ENCODE measurements around the gene DFFB.

Gene DFFB

DNA sequence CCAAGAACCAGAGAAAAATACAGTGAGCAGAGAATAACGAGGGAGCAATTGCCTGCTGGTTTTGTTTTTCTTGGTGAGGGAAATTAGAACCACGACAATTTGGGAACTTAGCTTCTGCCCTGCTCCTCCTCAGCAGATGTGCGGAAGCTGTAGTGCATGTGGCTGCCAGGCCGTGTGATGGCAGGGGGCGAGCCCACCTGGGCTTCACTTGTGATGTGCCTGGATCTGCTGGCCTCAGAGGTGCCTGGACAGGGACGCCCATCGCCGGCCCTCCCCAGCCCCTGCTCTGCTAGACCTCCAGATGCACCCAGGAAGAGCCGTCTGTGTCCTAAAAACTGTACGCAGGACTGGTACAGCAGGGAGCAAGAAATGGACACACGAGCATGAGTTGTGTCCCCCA, 71.3 kb downstream of the DFFB start:
- H3K27ac ChIP-seq: no peak overlapping the region
- TF ChIP-seq ZFX (IDR thresholded peaks at IDR 0.05): no peak
- TF ChIP-seq, protein P1, sequence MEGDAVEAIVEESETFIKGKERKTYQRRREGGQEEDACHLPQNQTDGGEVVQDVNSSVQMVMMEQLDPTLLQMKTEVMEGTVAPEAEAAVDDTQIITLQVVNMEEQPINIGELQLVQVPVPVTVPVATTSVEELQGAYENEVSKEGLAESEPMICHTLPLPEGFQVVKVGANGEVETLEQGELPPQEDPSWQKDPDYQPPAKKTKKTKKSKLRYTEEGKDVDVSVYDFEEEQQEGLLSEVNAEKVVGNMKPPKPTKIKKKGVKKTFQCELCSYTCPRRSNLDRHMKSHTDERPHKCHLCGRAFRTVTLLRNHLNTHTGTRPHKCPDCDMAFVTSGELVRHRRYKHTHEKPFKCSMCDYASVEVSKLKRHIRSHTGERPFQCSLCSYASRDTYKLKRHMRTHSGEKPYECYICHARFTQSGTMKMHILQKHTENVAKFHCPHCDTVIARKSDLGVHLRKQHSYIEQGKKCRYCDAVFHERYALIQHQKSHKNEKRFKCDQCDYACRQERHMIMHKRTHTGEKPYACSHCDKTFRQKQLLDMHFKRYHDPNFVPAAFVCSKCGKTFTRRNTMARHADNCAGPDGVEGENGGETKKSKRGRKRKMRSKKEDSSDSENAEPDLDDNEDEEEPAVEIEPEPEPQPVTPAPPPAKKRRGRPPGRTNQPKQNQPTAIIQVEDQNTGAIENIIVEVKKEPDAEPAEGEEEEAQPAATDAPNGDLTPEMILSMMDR (conservative IDR thresholded peaks at IDR 0.05): no peak

DNA sequence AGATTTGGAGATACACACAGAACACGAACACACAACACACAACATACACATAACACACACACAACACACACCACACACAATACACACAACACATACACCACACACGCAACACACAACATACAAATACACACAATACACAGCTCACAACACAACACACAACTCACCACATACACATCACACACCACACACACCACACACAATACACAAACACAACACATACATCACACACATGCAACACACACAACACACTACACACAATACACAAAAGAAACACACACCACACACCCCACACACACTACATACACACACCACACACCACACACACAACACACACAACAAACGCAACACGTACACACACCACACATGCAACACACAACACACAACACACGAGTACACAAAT, 71.8 kb downstream of the DFFB start:
- TF ChIP-seq, protein P1 (conservative IDR thresholded peaks at IDR 0.05): no peak
- no peak for TF ChIP-seq ZFX (IDR thresholded peaks at IDR 0.05)
- no peak overlapping the region for H3K27ac ChIP-seq

DNA sequence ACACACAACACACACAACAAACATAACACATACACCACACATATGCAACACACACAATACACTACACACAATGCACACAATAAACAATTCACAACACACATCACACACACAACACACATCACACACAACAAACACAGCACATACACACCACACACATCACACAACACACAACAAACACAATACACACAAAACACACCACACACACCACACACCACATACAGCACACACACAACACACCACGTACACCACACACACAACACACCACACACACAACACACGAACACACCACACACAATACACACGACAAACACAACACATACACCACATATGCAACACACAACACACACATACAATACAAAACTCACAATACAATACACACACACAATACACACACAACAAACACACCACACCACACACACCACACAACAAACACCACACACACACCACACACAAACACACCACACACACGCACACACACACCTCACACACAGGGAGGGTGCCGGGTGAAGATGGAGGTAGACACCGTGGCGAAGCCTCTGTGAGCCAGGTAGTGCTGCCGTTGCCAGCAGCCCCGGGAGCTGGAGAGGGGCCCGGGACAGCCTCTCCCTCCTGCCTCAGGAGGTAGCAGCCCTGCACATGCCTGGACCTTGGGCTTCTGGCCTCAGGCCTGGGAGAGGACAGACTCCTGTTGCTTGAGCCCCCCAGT, 73.2 kb downstream of the DFFB start:
- H3K27ac ChIP-seq: no peak overlapping the region
- TF ChIP-seq, protein P1 (conservative IDR thresholded peaks at IDR 0.05): no peak
- TF ChIP-seq ZFX (IDR thresholded peaks at IDR 0.05): no peak

DNA sequence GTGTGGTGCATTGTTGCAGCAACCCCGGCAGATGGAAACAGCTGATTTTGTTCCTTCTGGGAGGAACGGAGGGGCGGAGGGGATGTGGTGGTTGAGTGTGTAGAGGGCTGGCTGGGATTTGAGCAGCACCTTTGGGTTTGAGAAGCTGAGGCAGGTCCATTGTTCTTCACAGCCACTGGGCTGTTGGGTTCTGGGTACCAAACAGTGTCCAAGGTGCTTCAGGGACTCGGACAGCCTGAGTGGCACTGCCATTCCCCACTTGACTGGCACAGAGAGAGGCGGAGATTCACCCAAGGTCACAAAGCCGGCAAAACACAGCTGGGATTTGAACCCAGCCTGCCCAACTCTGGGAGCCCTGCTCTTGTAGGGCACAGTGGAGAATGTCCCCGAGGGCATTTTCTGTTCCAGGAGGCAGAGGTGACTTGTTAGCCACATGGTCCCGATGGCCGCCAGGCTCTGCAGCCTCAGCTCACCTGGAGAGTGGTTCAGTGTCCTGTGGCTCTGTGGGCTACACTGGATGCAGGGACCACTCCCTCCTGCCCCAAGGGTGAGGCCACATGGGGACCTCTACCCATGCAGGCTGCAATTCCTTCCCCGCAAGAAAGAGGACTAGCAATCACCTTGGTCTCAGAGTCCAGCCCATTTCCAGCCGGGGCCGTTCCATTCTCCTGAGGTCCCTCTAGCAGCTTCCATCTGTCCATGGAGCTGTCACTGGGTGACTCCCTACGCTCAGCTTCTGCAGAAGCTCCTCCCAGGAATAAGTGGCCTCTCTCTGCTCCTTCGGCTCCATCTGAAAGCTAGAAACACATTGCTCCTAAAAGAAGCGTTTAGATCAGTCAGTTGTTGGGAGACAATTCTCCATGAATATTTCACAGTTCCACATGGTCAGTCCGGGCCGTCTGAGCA, 74.0 kb downstream of the DFFB start:
- H3K27ac ChIP-seq: no peak overlapping the region
- TF ChIP-seq, protein P1 (conservative IDR thresholded peaks at IDR 0.05): no peak
- no peak for TF ChIP-seq ZFX (IDR thresholded peaks at IDR 0.05)

DNA sequence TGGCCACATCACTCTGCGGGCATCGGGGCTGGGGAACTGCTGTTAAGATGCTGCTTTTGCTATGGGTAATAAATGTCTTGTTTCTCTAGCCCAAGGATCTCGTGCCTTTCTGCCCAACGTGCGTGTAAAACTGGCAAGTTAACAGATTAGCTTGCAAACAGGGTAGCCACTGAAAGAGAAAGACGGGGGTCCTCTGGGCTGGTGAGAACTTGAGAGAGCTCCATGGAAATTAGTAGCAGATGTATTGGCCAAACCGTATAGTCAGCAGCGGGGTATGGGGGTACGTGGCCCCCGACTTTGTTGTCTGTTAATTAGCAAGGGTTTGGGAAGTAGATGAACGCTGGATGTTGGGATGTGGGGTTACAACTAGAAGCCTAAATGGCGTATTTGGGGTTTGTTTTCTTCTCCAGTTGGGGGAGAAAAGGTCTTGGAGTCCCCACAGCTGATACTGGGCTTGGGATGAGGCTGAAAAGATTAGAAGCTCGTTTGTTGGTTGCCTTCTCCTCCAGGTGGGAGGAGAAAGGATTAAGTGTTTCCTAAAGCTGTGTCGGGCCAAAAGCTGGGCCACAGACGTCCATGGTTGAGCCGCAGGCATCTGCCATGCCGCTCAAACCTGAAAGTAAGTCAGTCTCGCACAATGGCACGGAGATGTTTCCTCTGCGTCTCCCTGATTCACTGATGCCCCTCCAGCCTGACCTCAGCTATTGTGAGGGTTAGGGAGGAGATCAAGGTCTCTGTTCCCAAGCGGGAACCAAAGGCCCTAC, 75.1 kb downstream of the DFFB start:
- H3K27ac ChIP-seq: no peak overlapping the region
- no peak for TF ChIP-seq ZFX (IDR thresholded peaks at IDR 0.05)
- TF ChIP-seq, protein P1 (conservative IDR thresholded peaks at IDR 0.05): no peak

All from C4-2B (cell line).